ENCODE measurements around the gene MRPS9. TPM values are rescaled to one million over a fixed set of nuclear protein-coding genes. Genes with fewer than 3 reads are reported as not detected.

Gene MRPS9
- total RNA-seq, 4 donors from 2014 or later: 16.2 to 21.0 (median 18.4) TPM

DNA sequence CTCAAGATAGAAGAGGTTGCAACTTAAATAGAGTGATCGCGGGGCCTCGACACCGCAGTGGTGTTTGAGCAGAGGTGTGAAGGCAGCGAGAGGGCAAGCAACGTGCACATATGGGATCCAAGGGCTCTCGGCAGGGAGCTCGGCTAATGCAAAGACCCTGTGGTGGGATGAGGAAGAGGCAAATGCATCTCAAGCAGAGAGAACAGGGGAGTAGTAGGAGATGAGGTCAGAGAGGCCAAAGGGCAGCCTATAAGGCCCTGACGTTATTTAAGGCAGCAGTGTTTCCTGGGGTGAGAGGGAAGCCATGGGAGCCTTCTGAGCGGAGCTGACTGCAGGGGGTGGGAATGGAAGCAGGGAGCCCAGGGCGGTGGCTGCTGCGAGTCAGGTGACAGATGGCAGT, 74.5 kb downstream of the MRPS9 start:
- Histone ChIP-seq H3K9me3 (no peaks in the 10 kb centered on the region), H3K36me3 (peaks cover 0 to 4% (median 0%) of the 10 kb centered on the region in 4 donors), H3K4me3 (no peak overlapping the region), H3K4me1 (no peaks in the 10 kb centered on the region), H3K27me3 (no peaks in the 10 kb centered on the region), H3K27ac (replicated peaks in 1 of 4) (no peak overlapping the region)
- no peak for TF ChIP-seq POLR2A (IDR thresholded peaks at IDR 0.05; ENCODE audit: low read depth)
- TF ChIP-seq POLR2AphosphoS5 (IDR thresholded peaks at IDR 0.05): no peak
- TF ChIP-seq, protein P1, sequence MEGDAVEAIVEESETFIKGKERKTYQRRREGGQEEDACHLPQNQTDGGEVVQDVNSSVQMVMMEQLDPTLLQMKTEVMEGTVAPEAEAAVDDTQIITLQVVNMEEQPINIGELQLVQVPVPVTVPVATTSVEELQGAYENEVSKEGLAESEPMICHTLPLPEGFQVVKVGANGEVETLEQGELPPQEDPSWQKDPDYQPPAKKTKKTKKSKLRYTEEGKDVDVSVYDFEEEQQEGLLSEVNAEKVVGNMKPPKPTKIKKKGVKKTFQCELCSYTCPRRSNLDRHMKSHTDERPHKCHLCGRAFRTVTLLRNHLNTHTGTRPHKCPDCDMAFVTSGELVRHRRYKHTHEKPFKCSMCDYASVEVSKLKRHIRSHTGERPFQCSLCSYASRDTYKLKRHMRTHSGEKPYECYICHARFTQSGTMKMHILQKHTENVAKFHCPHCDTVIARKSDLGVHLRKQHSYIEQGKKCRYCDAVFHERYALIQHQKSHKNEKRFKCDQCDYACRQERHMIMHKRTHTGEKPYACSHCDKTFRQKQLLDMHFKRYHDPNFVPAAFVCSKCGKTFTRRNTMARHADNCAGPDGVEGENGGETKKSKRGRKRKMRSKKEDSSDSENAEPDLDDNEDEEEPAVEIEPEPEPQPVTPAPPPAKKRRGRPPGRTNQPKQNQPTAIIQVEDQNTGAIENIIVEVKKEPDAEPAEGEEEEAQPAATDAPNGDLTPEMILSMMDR (IDR thresholded peaks at IDR 0.05): no peak
- no peak for TF ChIP-seq EP300 (IDR thresholded peaks at IDR 0.05)
- intact Hi-C loops (cut with DNase I): no loop called here
- DNase-seq (ENCODE audit: extremely low spot score): no peak
- WGBS: 85% methylated on average over 12 of the region's 12 CpGs

DNA sequence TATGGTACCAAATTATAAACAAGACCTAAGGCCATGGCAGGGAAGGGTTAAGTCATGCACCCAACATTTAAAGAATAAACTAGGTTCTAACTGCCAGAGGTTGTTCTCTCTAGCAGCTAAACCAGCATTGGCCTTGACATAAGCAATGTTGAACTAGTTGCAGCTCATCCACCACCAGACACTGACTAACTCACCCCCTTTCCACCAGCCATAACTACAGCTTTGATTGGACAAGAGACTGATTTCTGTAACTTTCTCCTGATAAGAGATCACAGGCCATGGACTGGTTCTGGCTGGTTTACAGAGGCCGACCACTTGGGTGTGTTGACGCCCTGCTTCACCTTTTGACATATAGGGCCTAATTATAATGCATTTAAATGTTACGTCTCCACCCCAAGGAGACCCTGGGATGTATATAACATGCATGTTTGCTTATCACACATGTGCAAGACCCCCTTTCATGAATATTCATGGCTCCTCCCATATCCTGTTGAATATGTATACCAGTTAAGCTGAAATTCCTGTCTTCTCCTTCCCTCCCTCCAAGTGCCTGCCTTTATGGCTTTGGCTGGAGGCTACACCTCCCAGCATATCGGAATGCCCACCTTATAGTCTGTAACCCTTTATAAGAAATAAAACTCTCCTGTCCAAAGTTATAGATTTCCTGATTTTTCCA, 75.9 kb downstream of the MRPS9 start:
- intact Hi-C loops (cut with DNase I): no loop called here
- Histone ChIP-seq H3K27ac (replicated peaks in 1 of 4) (no peak overlapping the region), H3K27me3 (no peaks in the 10 kb centered on the region), H3K9me3 (no peaks in the 10 kb centered on the region), H3K36me3 (no peaks in the 10 kb centered on the region), H3K4me3 (no peak overlapping the region), H3K4me1 (no peaks in the 10 kb centered on the region)
- peak; percentile 60 for DNase-seq (ENCODE audit: extremely low spot score)
- 81% methylated on average over 4 of the region's 4 CpGs for WGBS
- TF ChIP-seq POLR2AphosphoS5 (IDR thresholded peaks at IDR 0.05) (no peak), EP300 (IDR thresholded peaks at IDR 0.05) (no peak), POLR2A (IDR thresholded peaks at IDR 0.05; ENCODE audit: low read depth) (no peak)
- TF ChIP-seq, protein P1 (IDR thresholded peaks at IDR 0.05): no peak

DNA sequence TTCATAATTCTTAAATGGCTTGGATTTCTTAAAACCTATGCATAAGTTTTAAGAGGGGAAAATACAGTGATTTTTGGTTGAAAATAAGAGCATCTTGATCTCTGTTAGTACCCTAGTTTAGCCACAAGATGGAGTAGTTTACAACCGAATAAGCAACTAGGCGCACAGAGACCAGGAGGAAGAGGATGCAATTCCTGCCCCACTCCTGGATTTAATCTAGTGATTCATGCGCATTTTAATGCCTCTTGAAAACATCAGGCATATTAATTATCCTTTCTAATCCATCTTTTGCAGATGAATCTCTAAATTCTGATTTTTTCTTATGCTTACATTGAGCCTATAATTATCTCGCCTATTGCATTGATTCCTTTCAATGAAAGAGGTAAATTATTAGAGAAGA, 76.7 kb downstream of the MRPS9 start:
- Histone ChIP-seq H3K4me1 (peaks cover 0 to 4% (median 0%) of the 10 kb centered on the region in 4 donors), H3K9me3 (no peaks in the 10 kb centered on the region), H3K36me3 (no peaks in the 10 kb centered on the region), H3K27me3 (peaks cover 0 to 4% (median 0%) of the 10 kb centered on the region in 4 donors), H3K27ac (replicated peaks in 1 of 4) (no peak overlapping the region), H3K4me3 (no peak overlapping the region)
- intact Hi-C loops (cut with DNase I): no loop called here
- TF ChIP-seq EP300 (IDR thresholded peaks at IDR 0.05): no peak
- TF ChIP-seq, protein P1 (IDR thresholded peaks at IDR 0.05): peak; percentile 66 to 81 (median 71)
- TF ChIP-seq POLR2A (IDR thresholded peaks at IDR 0.05; ENCODE audit: low read depth): no peak
- 21% methylated on average over 4 of the region's 4 CpGs for WGBS
- no peak for DNase-seq (ENCODE audit: extremely low spot score)

DNA sequence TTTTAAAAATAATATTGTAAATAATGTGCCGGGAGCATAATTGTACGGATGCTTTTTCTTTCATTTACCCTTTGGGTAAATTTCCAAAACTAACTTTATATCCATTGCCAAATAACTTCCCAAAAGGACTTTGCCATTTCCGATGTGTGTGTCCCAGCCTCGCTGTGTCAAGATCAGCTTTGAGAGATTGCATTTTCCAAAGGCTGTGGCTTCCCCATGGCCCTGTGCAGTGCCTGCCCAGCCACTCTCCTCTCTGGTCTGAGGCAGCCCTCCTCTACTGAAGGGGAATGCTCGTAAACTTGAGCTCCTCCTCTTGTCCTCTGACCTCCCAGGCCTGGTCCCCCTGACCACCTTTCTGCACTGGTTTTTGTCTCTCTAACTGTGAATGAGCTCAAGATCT, 78.5 kb downstream of the MRPS9 start:
- DNase-seq (ENCODE audit: extremely low spot score): no peak
- peaks cover 0 to 4% (median 0%) of the 10 kb centered on the region in 4 donors for H3K4me1 ChIP-seq
- H3K4me3 ChIP-seq: no peak overlapping the region
- H3K9me3 ChIP-seq: no peaks in the 10 kb centered on the region
- peaks cover 0 to 4% (median 0%) of the 10 kb centered on the region in 4 donors for H3K27me3 ChIP-seq
- TF ChIP-seq EP300 (IDR thresholded peaks at IDR 0.05): no peak
- no peak for TF ChIP-seq POLR2AphosphoS5 (IDR thresholded peaks at IDR 0.05)
- TF ChIP-seq, protein P1 (IDR thresholded peaks at IDR 0.05): no peak
- TF ChIP-seq POLR2A (IDR thresholded peaks at IDR 0.05; ENCODE audit: low read depth): no peak
- 97% methylated on average over 5 of the region's 5 CpGs for WGBS
- H3K27ac ChIP-seq (replicated peaks in 1 of 4): no peak overlapping the region
- intact Hi-C loops (cut with DNase I): loop anchor here (2.0 kb wide), 1 partner anchor 120 kb away; no protein-coding TSS in a partner anchor
- H3K36me3 ChIP-seq: no peaks in the 10 kb centered on the region

All from esophagus muscularis mucosa (tissue), 4 donors.